Medulla oblongata (tissue), 1 donor: Measurements from ENCODE around the gene BRAF.
"Not testable (repeated sequence)": the region's sequence is repeated elsewhere in the genome, so short reads cannot be mapped to it uniquely, and the experiment has no call there.

ENCODE experiments used
- DNase-seq: peaks from one replicate; pipeline ENCODE4 v3.0.0-alpha.2; 2015; ENCODE audit errors: extremely low spot score

BRAF gene

GRCh38 chr7:140918236-140918635 is 6.5 kb downstream of the BRAF start:
- DNase-seq, result no peak

- no peak for DNase-seq
Observed at GRCh38 chr7:140917258-140917657, 7.5 kb downstream of the BRAF start.

GRCh38 chr7:140915935-140916555 is 8.7 kb downstream of the BRAF start:
- no peak for DNase-seq

- DNase-seq, result no peak
Observed at GRCh38 chr7:140914083-140914482, 10.6 kb downstream of the BRAF start.

- DNase-seq, result not testable (repeated sequence)
Observed at GRCh38 chr7:140913596-140913928, 11.2 kb downstream of the BRAF start.

GRCh38 chr7:140911746-140912145 is 13.0 kb downstream of the BRAF start:
- DNase-seq, result no peak

GRCh38 chr7:140909476-140910161 is 15.1 kb downstream of the BRAF start:
- DNase-seq, result no peak

- no peak for DNase-seq
Observed at GRCh38 chr7:140908361-140908760, 16.4 kb downstream of the BRAF start.

GRCh38 chr7:140903741-140904480 is 20.8 kb downstream of the BRAF start:
- DNase-seq, result no peak

GRCh38 chr7:140902303-140902953 is 22.3 kb downstream of the BRAF start:
- DNase-seq, result no peak

GRCh38 chr7:140901941-140902302 is 22.8 kb downstream of the BRAF start:
- DNase-seq, result no peak

GRCh38 chr7:140899883-140900282 is 24.8 kb downstream of the BRAF start:
- peak; percentile 82 for DNase-seq

- no peak for DNase-seq
Observed at GRCh38 chr7:140898786-140899536, 25.8 kb downstream of the BRAF start.

GRCh38 chr7:140896996-140897395 is 27.7 kb downstream of the BRAF start:
- no peak for DNase-seq

- DNase-seq, result no peak
Observed at GRCh38 chr7:140889645-140890044, 35.1 kb downstream of the BRAF start.

- no peak for DNase-seq
Observed at GRCh38 chr7:140889150-140889549, 35.6 kb downstream of the BRAF start.

GRCh38 chr7:140888087-140888486 is 36.6 kb downstream of the BRAF start:
- DNase-seq, result no peak

GRCh38 chr7:140885735-140886334 is 38.9 kb downstream of the BRAF start:
- DNase-seq, result no peak

GRCh38 chr7:140883378-140883777 is 41.4 kb downstream of the BRAF start:
- no peak for DNase-seq

- DNase-seq, result not testable (repeated sequence)
Observed at GRCh38 chr7:140882834-140883233, 41.9 kb downstream of the BRAF start.

- DNase-seq, result no peak
Observed at GRCh38 chr7:140881507-140882228, 43.1 kb downstream of the BRAF start.
